Central memory CD8-positive, alpha-beta T cell (primary cell): ENCODE data around the gene MRPL2.

Source experiments
- ATAC-seq: fragments of 150-1000 bp; cut with Tn5 transposase; replicated peaks from 2 replicates; pipeline ENCODE4 v1.10.0; 2022; ENCODE audit warnings: mild to moderate bottlenecking, moderate FRiP score, moderate number of reproducible peaks; ENCODE audit not compliant: poor library complexity, severe bottlenecking; ENCODE audit errors: extremely low read depth
- DNase-seq, 2 donors: peaks; one replicate each; pipeline ENCODE4 v3.0.0; 2021; ENCODE audit warnings: low spot score in 2 of 2
- H3K27ac Mint-ChIP-seq: one replicate; pipeline ENCODE4 v1.8.0; 2022; ENCODE audit warnings: low read depth, mild to moderate bottlenecking, moderate library complexity, mixed read lengths
- H3K27me3 Mint-ChIP-seq: one replicate; pipeline ENCODE4 v1.8.0; 2022; ENCODE audit warnings: mixed read lengths
- H3K36me3 Mint-ChIP-seq: one replicate; pipeline ENCODE4 v1.8.0; 2022; ENCODE audit warnings: mild to moderate bottlenecking, moderate library complexity, mixed read lengths; ENCODE audit not compliant: insufficient read depth
- H3K4me1 Mint-ChIP-seq: one replicate; pipeline ENCODE4 v1.8.0; 2022; ENCODE audit warnings: mixed read lengths
- H3K4me3 Mint-ChIP-seq: one replicate; pipeline ENCODE4 v1.8.0; 2022; ENCODE audit warnings: mild to moderate bottlenecking, moderate library complexity, mixed read lengths
- H3K9me3 Mint-ChIP-seq: one replicate; pipeline ENCODE4 v1.8.0; 2022; ENCODE audit warnings: mixed read lengths

MRPL2 gene

GRCh38 chr6:43077333-43077809 lies 18.1 kb upstream of the MRPL2 start:
- peaks cover 13% of the 10 kb centered on the region for H3K27me3 Mint-ChIP-seq
- peaks cover 4% of the 10 kb centered on the region for H3K36me3 Mint-ChIP-seq
- no peak overlapping the region for H3K27ac Mint-ChIP-seq
- H3K4me1 Mint-ChIP-seq = no peaks in the 10 kb centered on the region
- DNase-seq (no peak), ATAC-seq (no peak)
- no peaks in the 10 kb centered on the region for H3K9me3 Mint-ChIP-seq
- H3K4me3 Mint-ChIP-seq = peak overlapping the region; percentile 49

GRCh38 chr6:43076464-43077332 lies 17.5 kb upstream of the MRPL2 start:
- peaks cover 13% of the 10 kb centered on the region for H3K27me3 Mint-ChIP-seq
- DNase-seq (no peak), ATAC-seq (no peak)
- H3K4me1 Mint-ChIP-seq = no peaks in the 10 kb centered on the region
- peaks cover 4% of the 10 kb centered on the region for H3K36me3 Mint-ChIP-seq
- no peaks in the 10 kb centered on the region for H3K9me3 Mint-ChIP-seq
- H3K4me3 Mint-ChIP-seq = peak overlapping the region; percentile 49
- H3K27ac Mint-ChIP-seq = no peak overlapping the region

GRCh38 chr6:43075670-43076463 lies 16.6 kb upstream of the MRPL2 start, which contains the start of gene PTK7:
TSS of gene PTK7 (plus strand) at chr6:43076314. CDS start at chr6:43076489, 175 bp downstream.
- Mint-ChIP-seq H3K36me3 (peaks cover 4% of the 10 kb centered on the region), H3K9me3 (no peaks in the 10 kb centered on the region), H3K4me3 (peak within 1 kb of the TSS; percentile 49), H3K27ac (no peak within 1 kb of the TSS), H3K27me3 (peaks cover 13% of the 10 kb centered on the region), H3K4me1 (no peaks in the 10 kb centered on the region)
- DNase-seq (no peak), ATAC-seq (peak; percentile 54)

GRCh38 chr6:43074847-43075669 lies 15.8 kb upstream of the MRPL2 start:
- Mint-ChIP-seq H3K9me3 (no peaks in the 10 kb centered on the region), H3K4me1 (no peaks in the 10 kb centered on the region), H3K4me3 (peak overlapping the region; percentile 36), H3K27ac (no peak overlapping the region), H3K27me3 (peaks cover 13% of the 10 kb centered on the region), H3K36me3 (peaks cover 5% of the 10 kb centered on the region)
- DNase-seq = no peak
- no peak for ATAC-seq

- DNase-seq = no peak
- Mint-ChIP-seq H3K4me1 (no peaks in the 10 kb centered on the region), H3K27ac (no peak overlapping the region), H3K36me3 (peaks cover 7% of the 10 kb centered on the region), H3K4me3 (no peak overlapping the region), H3K9me3 (no peaks in the 10 kb centered on the region), H3K27me3 (no peaks in the 10 kb centered on the region)
- peak; percentile 32 for ATAC-seq
Observed at GRCh38 chr6:43070028-43070632, 10.9 kb upstream of the MRPL2 start.

- H3K36me3 Mint-ChIP-seq = peaks cover 8% of the 10 kb centered on the region
Observed at GRCh38 chr6:43062818-43063217, 3.6 kb upstream of the MRPL2 start.

GRCh38 chr6:43061861-43062260 lies 2.6 kb upstream of the MRPL2 start:
- H3K36me3 Mint-ChIP-seq = peaks cover 16% of the 10 kb centered on the region
- H3K27me3 Mint-ChIP-seq = no peaks in the 10 kb centered on the region
- H3K4me1 Mint-ChIP-seq = peaks cover 40% of the 10 kb centered on the region
- ATAC-seq (no peak), DNase-seq (no peak)
- H3K4me3 Mint-ChIP-seq = no peak overlapping the region
- H3K27ac Mint-ChIP-seq = no peak overlapping the region
- H3K9me3 Mint-ChIP-seq = no peaks in the 10 kb centered on the region

More at GRCh38 chr6:43062818-43063217, 3.6 kb upstream of the MRPL2 start:
- no peak for ATAC-seq
- DNase-seq = no peak
- Mint-ChIP-seq H3K9me3 (no peaks in the 10 kb centered on the region), H3K27ac (no peak overlapping the region), H3K4me3 (no peak overlapping the region), H3K4me1 (peaks cover 39% of the 10 kb centered on the region), H3K27me3 (no peaks in the 10 kb centered on the region)

- Mint-ChIP-seq H3K27ac (peak overlapping the region; percentile 32), H3K36me3 (peaks cover 16% of the 10 kb centered on the region)
- no peak for DNase-seq
Observed at GRCh38 chr6:43060755-43061633, 1.8 kb upstream of the MRPL2 start.

GRCh38 chr6:43060034-43060754 lies 960 bp upstream of the MRPL2 start:
- no peak for ATAC-seq
- Mint-ChIP-seq H3K9me3 (no peaks in the 10 kb centered on the region), H3K4me1 (peaks cover 40% of the 10 kb centered on the region), H3K27ac (peak overlapping the region; percentile 98), H3K36me3 (peaks cover 19% of the 10 kb centered on the region), H3K4me3 (peak overlapping the region; percentile 93), H3K27me3 (no peaks in the 10 kb centered on the region)
- DNase-seq = no peak

More at GRCh38 chr6:43060755-43061633, 1.8 kb upstream of the MRPL2 start:
- Mint-ChIP-seq H3K9me3 (no peaks in the 10 kb centered on the region), H3K4me1 (peaks cover 40% of the 10 kb centered on the region), H3K27me3 (no peaks in the 10 kb centered on the region), H3K4me3 (peak overlapping the region; percentile 93)
- no peak for ATAC-seq

- Mint-ChIP-seq H3K36me3 (peaks cover 26% of the 10 kb centered on the region), H3K27me3 (no peaks in the 10 kb centered on the region), H3K9me3 (no peaks in the 10 kb centered on the region), H3K4me1 (peaks cover 50% of the 10 kb centered on the region), H3K27ac (peak overlapping the region; percentile 98), H3K4me3 (peak overlapping the region; percentile 93)
- ATAC-seq (no peak), DNase-seq (no peak)
Observed at GRCh38 chr6:43058531-43058930, 703 bp downstream of the MRPL2 start.

- DNase-seq = no peak
- Mint-ChIP-seq H3K4me3 (no peak overlapping the region), H3K36me3 (peaks cover 33% of the 10 kb centered on the region), H3K27ac (peak overlapping the region; percentile 14), H3K4me1 (peaks cover 61% of the 10 kb centered on the region), H3K9me3 (no peaks in the 10 kb centered on the region), H3K27me3 (no peaks in the 10 kb centered on the region)
- no peak for ATAC-seq
Observed at GRCh38 chr6:43055966-43056365, 3.3 kb downstream of the MRPL2 start.
